GM12878 (cell line): ENCODE data around the gene PDE1C. TPM values are rescaled to one million over a fixed set of nuclear protein-coding genes. Genes with fewer than 3 reads are reported as not detected.

Experiments used
- ATAC-seq: fragments of 200-7000 bp; cut with Tn5 transposase; 3 replicates; pipeline ENCODE4 v1.9.1; 2020; ENCODE audit warnings: mild to moderate bottlenecking, moderate library complexity
- BruUV-seq: library from RNA; stranded (reverse); fragments of 400-500 nt; replicated peaks from 2 replicates; lab custom pipeline; 2021; lab: Mats Ljungman, UMichigan
- CTCF ChIA-PET: fragments of 300-600 bp; sonication (Branson Sonifier 250); formaldehyde crosslinking; extraction: SDS; loops from one replicate; lab custom pipeline; 2021; ENCODE audit warnings: inconsistent platforms; lab: Yijun Ruan, JAX
- POLR2A ChIA-PET: fragments of 350-600 bp; formaldehyde crosslinking; extraction: SDS; loops from one replicate; lab custom pipeline; 2021; ENCODE audit warnings: inconsistent platforms; lab: Charles Lee
- RAD21 ChIA-PET: fragments of 300-600 bp; sonication (Branson Sonifier 250); formaldehyde crosslinking; loops from one replicate; lab custom pipeline; 2023; ENCODE audit warnings: antibody characterized with exemption; ENCODE audit not compliant: unreplicated experiment; lab: Charles Lee
- SMC1A ChIA-PET: fragments of 300-600 bp; sonication (Branson Sonifier 250); formaldehyde crosslinking; loops from one replicate; lab custom pipeline; 2023; ENCODE audit not compliant: unreplicated experiment, uncharacterized antibody; lab: Charles Lee
- DNase-seq: peaks from one replicate; pipeline ENCODE4 v3.0.0-alpha.2; 2011; ENCODE audit warnings: low read depth, low spot score
- FAIRE-seq: peaks from 3 replicates; lab custom pipeline; 2011; peaks lifted over from hg19 to GRCh38; lab: Jason Lieb, UNC
- H2AFZ ChIP-seq: 2 replicates; pipeline ENCODE4 v1.6.0; 2011; ENCODE audit warnings: low read depth, low read length, control low read depth; ENCODE audit not compliant: control insufficient read depth
- H3K27ac ChIP-seq: 2 replicates; pipeline ENCODE4 v1.5.1; 2011; ENCODE audit warnings: control low read depth; ENCODE audit not compliant: control insufficient read depth, insufficient read depth
- H3K27me3 ChIP-seq, 2 experiments: replicated peaks in 1 of 2; 2 replicates each; pipeline versions ENCODE4 v1.6.0 to v1.6.1; 2011; ENCODE audit warnings: low read length in 1 of 2; ENCODE audit not compliant: control insufficient read depth in 2 of 2, insufficient read depth in 2 of 2
- H3K36me3 ChIP-seq, 2 experiments: 2 replicates each; pipeline ENCODE4 v1.5.1; 2011; ENCODE audit warnings: low read length in 1 of 2; ENCODE audit not compliant: control insufficient read depth in 2 of 2, insufficient read depth in 2 of 2
- H3K4me1 ChIP-seq: 2 replicates; pipeline ENCODE4 v1.6.1; 2011; ENCODE audit warnings: mild to moderate bottlenecking, low read length, moderate library complexity, mixed read lengths; ENCODE audit not compliant: control insufficient read depth, insufficient read depth
- H3K4me2 ChIP-seq: 2 replicates; pipeline ENCODE4 v1.6.0; 2011; ENCODE audit warnings: control low read depth; ENCODE audit not compliant: control insufficient read depth, insufficient read depth
- H3K4me3 ChIP-seq: fragments of 200-600 bp; sonication (generic); 2 replicates; pipeline ENCODE4 v1.5.1; 2016
- H3K79me2 ChIP-seq: 2 replicates; pipeline ENCODE4 v1.6.0; 2011; ENCODE audit warnings: low read length; ENCODE audit not compliant: control insufficient read depth, insufficient read depth
- H3K9ac ChIP-seq: 2 replicates; pipeline ENCODE4 v1.8.0; 2011; ENCODE audit warnings: low read length, control low read depth, mixed read lengths; ENCODE audit not compliant: control insufficient read depth, insufficient read depth
- H3K9me3 ChIP-seq: replicated peaks from 3 replicates; pipeline ENCODE4 v1.5.1; 2011; ENCODE audit warnings: mild to moderate bottlenecking, low read length; ENCODE audit not compliant: control insufficient read depth, insufficient read depth
- H4K20me1 ChIP-seq: 2 replicates; pipeline ENCODE4 v1.6.0; 2011; ENCODE audit not compliant: control insufficient read depth, insufficient read depth
- CEBPZ ChIP-seq: fragments of 150-350 bp; IDR thresholded peaks from 2 replicates; pipeline ENCODE4 v1.6.1; 2016; ENCODE audit warnings: low read depth, low read length
- IRF4 ChIP-seq: IDR thresholded peaks from 2 replicates; pipeline ENCODE4 v1.6.1; 2011; ENCODE audit warnings: low read depth, low read length
- RAD21 ChIP-seq: IDR thresholded peaks from 2 replicates; pipeline ENCODE4 v1.6.1; 2011; ENCODE audit warnings: mild to moderate bottlenecking, low read depth, low read length, moderate library complexity; ENCODE audit not compliant: insufficient read depth
- ZNF207 ChIP-seq: fragments of 450-650 bp; IDR thresholded peaks from 2 replicates; pipeline ENCODE4 v1.6.1; 2014; ENCODE audit warnings: antibody characterized with exemption, mild to moderate bottlenecking, borderline replicate concordance
- WGBS: methylation state at CpG from one replicate; pipeline ENCODE4 v1.1.6; 2016; ENCODE audit warnings: low lambda C conversion rate; ENCODE audit not compliant: insufficient replicate concordance, insufficient coverage; ENCODE audit errors: missing lambda C conversion rate; 5-methylcytosine and 5-hydroxymethylcytosine counted together
- in situ Hi-C: fragments of 300-500 bp; cut with MboI; formaldehyde crosslinking; loops from 9 replicates; pipeline ENCODE4 v1.14.3; 2018; ENCODE audit warnings: mixed read lengths
- intact Hi-C: fragments of 100-400 bp; cut with micrococcal nuclease; formaldehyde crosslinking; loops from one replicate; pipeline ENCODE4 v1.14.2; 2022; ENCODE audit not compliant: unreplicated experiment
- polyA plus RNA-seq, 11 experiments: library from polyadenylated mRNA; depleted of rRNA in 4 of 11; unstranded in 6 of 11; stranded (reverse) in 5 of 11; fragments of >200 nt; fragmentation: Nextera tagmentation in 4 of 11; fragmentation: Illumina TruSeq in 1 of 11; extraction: Ambion mirVana in 4 of 11; extraction: Trizol in 1 of 11; gene quantifications; 1 replicate in 1 of 11; 2 replicates in 10 of 11; pipeline versions ENCODE4 v1.2.1 to v1.2.3, GENCODE V29; 2011 to 2016; ENCODE audit warnings: inconsistent platforms in 2 of 11, missing spikeins in 2 of 11, low read depth in 1 of 11
- total RNA-seq, 4 experiments: library from RNA; depleted of rRNA in 3 of 4; stranded (reverse); fragments of >200 nt in 3 of 4; fragmentation: Illumina TruSeq in 1 of 4; extraction: Trizol in 1 of 4; gene quantifications; 2 replicates each; pipeline versions ENCODE4 v1.2.1 to v1.2.3, GENCODE V29; 2013 to 2021

The PDE1C gene
- total and polyA plus RNA-seq, 10 of the 15 experiments (the other 5 are each of a cell fraction or from before 2014, with no cell fraction given): 0.29 to 2.3 (median 0.70) TPM

GRCh38 chr7:31982962-31983361 is 87.2 kb downstream of the PDE1C start:
- TF ChIP-seq CEBPZ (no peak), IRF4 (no peak), RAD21 (no peak), ZNF207 (no peak)
- BruUV-seq: no TSS peak
- ChIA-PET SMC1A (no interaction called here), CTCF (no interaction called here), RAD21 (no interaction called here), POLR2A (no interaction called here)
- Histone ChIP-seq H3K36me3 (no peaks in the 10 kb centered on the region), H3K4me2 (no peak overlapping the region), H3K4me3 (no peak overlapping the region), H3K9me3 (no peaks in the 10 kb centered on the region; the same call in 2 of the 3 replicates), H3K4me1 (no peaks in the 10 kb centered on the region), H4K20me1 (no peaks in the 10 kb centered on the region), H3K79me2 (no peaks in the 10 kb centered on the region), H3K27me3 (no peaks in the 10 kb centered on the region), H3K9ac (no peak overlapping the region), H3K27ac (no peak overlapping the region), H2AFZ (no peak overlapping the region)
- no peak for DNase-seq
- intact Hi-C loops: no loop called here
- 0% methylated on average over 1 of the region's 1 CpG for WGBS
- ATAC-seq: no peak
- in situ Hi-C loops: no loop called here
- FAIRE-seq: no peak
